SK-N-SH treated with all-trans-retinoic acid at 6 μM for 48 hours (cell line): ENCODE data around the gene IFT27.

Experiments used
- ISL1 ChIP-seq: fragments of 250-450 bp; sonication (Bioruptor Pico); IDR thresholded peaks from 2 replicates; pipeline ENCODE4 v2.1.2; 2022; ENCODE audit warnings: mild to moderate bottlenecking, moderate library complexity
- PATZ1 ChIP-seq: fragments of 250-450 bp; sonication (Bioruptor Pico); IDR thresholded peaks from 2 replicates; pipeline ENCODE4 v1.8.0; 2020; ENCODE audit warnings: mild to moderate bottlenecking, moderate library complexity, borderline replicate concordance

GRCh38 chr22:36733271-36733670 lies 42.6 kb downstream of the IFT27 start:
- TF ChIP-seq PATZ1 (no peak), ISL1 (CRISPR knock-in tag) (no peak)
